MM.1S (cell line): ENCODE results near the gene VAC14.

ENCODE experiments used
- DNase-seq: peaks from one replicate; pipeline ENCODE4 v3.0.0-alpha.2; 2015
- H2AFZ ChIP-seq: fragments of 300-600 bp; sonication (generic); 2 replicates; pipeline ENCODE4 v1.6.0; 2016; ENCODE audit warnings: antibody characterized with exemption, low read length
- H3F3A ChIP-seq: fragments of 300-600 bp; sonication (generic); 2 replicates; pipeline ENCODE4 v1.6.1; 2016; ENCODE audit warnings: mild to moderate bottlenecking, antibody characterized with exemption, low read length, moderate library complexity, mixed read lengths; ENCODE audit not compliant: insufficient read depth
- H3K27ac ChIP-seq: fragments of 300-600 bp; sonication (generic); 2 replicates; pipeline ENCODE4 v1.5.1; 2016; ENCODE audit warnings: mild to moderate bottlenecking, low read length
- H3K27me3 ChIP-seq: fragments of 300-600 bp; sonication (generic); replicated peaks from 2 replicates; pipeline ENCODE4 v1.6.0; 2016; ENCODE audit warnings: low read length; ENCODE audit not compliant: insufficient read depth
- H3K36me3 ChIP-seq: fragments of 300-600 bp; sonication (generic); replicated peaks from 2 replicates; pipeline ENCODE4 v1.6.1; 2016; ENCODE audit warnings: mild to moderate bottlenecking, low read length, mixed read lengths; ENCODE audit not compliant: insufficient read depth
- H3K4me1 ChIP-seq: fragments of 300-600 bp; sonication (generic); 2 replicates; pipeline ENCODE4 v1.6.1; 2016; ENCODE audit warnings: low read length, mixed read lengths
- H3K4me2 ChIP-seq: fragments of 300-600 bp; sonication (generic); 2 replicates; pipeline ENCODE4 v1.6.0; 2016; ENCODE audit warnings: low read depth, low read length
- H3K4me3 ChIP-seq: fragments of 300-600 bp; sonication (generic); 2 replicates; pipeline ENCODE4 v1.5.1; 2016; ENCODE audit warnings: low read length, mixed read lengths
- H3K79me2 ChIP-seq: fragments of 300-600 bp; sonication (generic); 2 replicates; pipeline ENCODE4 v1.6.1; 2016; ENCODE audit warnings: mixed run types, low read length, mixed read lengths
- H3K9ac ChIP-seq: fragments of 300-600 bp; sonication (generic); 2 replicates; pipeline ENCODE4 v1.6.1; 2016; ENCODE audit warnings: low read length, mixed read lengths
- H3K9me2 ChIP-seq: fragments of 300-600 bp; sonication (generic); replicated peaks from 2 replicates; pipeline ENCODE4 v1.6.1; 2016; ENCODE audit warnings: mild to moderate bottlenecking, low read length, mixed read lengths; ENCODE audit not compliant: insufficient read depth
- H3K9me3 ChIP-seq: fragments of 300-600 bp; sonication (generic); replicated peaks from 2 replicates; pipeline ENCODE4 v1.6.1; 2016; ENCODE audit warnings: mild to moderate bottlenecking, low read length, mixed read lengths; ENCODE audit not compliant: insufficient read depth
- H4K20me1 ChIP-seq: fragments of 300-600 bp; sonication (generic); 2 replicates; pipeline ENCODE4 v1.6.1; 2016; ENCODE audit warnings: mild to moderate bottlenecking, low read length, moderate library complexity, mixed read lengths; ENCODE audit not compliant: insufficient read depth
- CTCF ChIP-seq: fragments of 300-600 bp; sonication (generic); IDR thresholded peaks from 2 replicates; pipeline ENCODE4 v1.5.1; 2016; ENCODE audit warnings: antibody characterized with exemption, low read length, mixed read lengths
- EZH2 ChIP-seq: fragments of 300-600 bp; sonication (generic); optimal IDR thresholded peaks from 2 replicates; pipeline ENCODE3; 2017; ENCODE audit warnings: low read depth, mild to moderate bottlenecking, antibody characterized with exemption, low read length, mixed read lengths
- EZH2phosphoT487 ChIP-seq: fragments of 300-600 bp; sonication (generic); IDR thresholded peaks from 2 replicates; pipeline ENCODE4 v1.6.1; 2018; ENCODE audit warnings: antibody characterized with exemption, low read length

The VAC14 gene

GRCh38 chr16:70708366-70709246 is 92.4 kb downstream of the VAC14 start:
- Histone ChIP-seq H3K4me2 (no peak overlapping the region), H3K4me1 (no peaks in the 10 kb centered on the region), H3K9me2 (no peaks in the 10 kb centered on the region), H3K27ac (no peak overlapping the region), H3K79me2 (no peaks in the 10 kb centered on the region), H3K4me3 (no peak overlapping the region), H2AFZ (no peak overlapping the region), H3F3A (no peaks in the 10 kb centered on the region), H4K20me1 (no peaks in the 10 kb centered on the region), H3K36me3 (no peaks in the 10 kb centered on the region), H3K27me3 (no peaks in the 10 kb centered on the region), H3K9ac (no peak overlapping the region), H3K9me3 (no peaks in the 10 kb centered on the region)
- no peak for TF ChIP-seq EZH2
- TF ChIP-seq CTCF = no peak
- no peak for TF ChIP-seq EZH2phosphoT487
- DNase-seq = no peak

- H3K4me3 ChIP-seq = no peak overlapping the region
- no peaks in the 10 kb centered on the region for H3K27me3 ChIP-seq
- no peaks in the 10 kb centered on the region for H3K79me2 ChIP-seq
- no peak for DNase-seq
- no peaks in the 10 kb centered on the region for H3K9me3 ChIP-seq
- H3K27ac ChIP-seq = no peak overlapping the region
- H3K36me3 ChIP-seq = no peaks in the 10 kb centered on the region
- H3K4me2 ChIP-seq = no peak overlapping the region
- no peak overlapping the region for H2AFZ ChIP-seq
- H3F3A ChIP-seq = no peaks in the 10 kb centered on the region
- H3K9me2 ChIP-seq = no peaks in the 10 kb centered on the region
- no peak overlapping the region for H3K9ac ChIP-seq
- TF ChIP-seq CTCF (no peak), EZH2 (no peak), EZH2phosphoT487 (no peak)
- H3K4me1 ChIP-seq = no peaks in the 10 kb centered on the region
- H4K20me1 ChIP-seq = no peaks in the 10 kb centered on the region
These were observed 94.0 kb downstream of the VAC14 start for GRCh38 chr16:70706948-70707465.

GRCh38 chr16:70705056-70705455 is 95.9 kb downstream of the VAC14 start:
- no peak overlapping the region for H3K9ac ChIP-seq
- TF ChIP-seq EZH2phosphoT487 (no peak), CTCF (no peak), EZH2 (no peak)
- H3K36me3 ChIP-seq = no peaks in the 10 kb centered on the region
- no peak for DNase-seq
- H3K79me2 ChIP-seq = no peaks in the 10 kb centered on the region
- H3K27me3 ChIP-seq = no peaks in the 10 kb centered on the region
- no peaks in the 10 kb centered on the region for H4K20me1 ChIP-seq
- no peaks in the 10 kb centered on the region for H3K9me3 ChIP-seq
- H3K4me1 ChIP-seq = no peaks in the 10 kb centered on the region
- no peak overlapping the region for H3K4me2 ChIP-seq
- H2AFZ ChIP-seq = no peak overlapping the region
- H3K27ac ChIP-seq = no peak overlapping the region
- H3K4me3 ChIP-seq = no peak overlapping the region
- H3F3A ChIP-seq = no peaks in the 10 kb centered on the region
- no peaks in the 10 kb centered on the region for H3K9me2 ChIP-seq
